HL-60 (cell line): Measurements from ENCODE around the gene SCGN.

Experiments used
- DNase-seq, 2 experiments: peaks; one replicate each; pipeline ENCODE4 v3.0.0-alpha.2; 2010 to 2020; ENCODE audit warnings: low read depth in 1 of 2, low spot score in 1 of 2
- H3K27ac ChIP-seq: fragments of 250-450 bp; sonication (Bioruptor Pico); replicated peaks from 2 replicates; pipeline ENCODE4 v1.5.1; 2020; ENCODE audit warnings: mild to moderate bottlenecking, moderate library complexity
- H3K27me3 ChIP-seq: fragments of 250-450 bp; sonication (Bioruptor Pico); 2 replicates; pipeline ENCODE4 v1.5.1; 2021; ENCODE audit warnings: mild to moderate bottlenecking, moderate library complexity; ENCODE audit not compliant: insufficient read depth, poor library complexity, severe bottlenecking
- H3K4me3 ChIP-seq: replicated peaks from 2 replicates; pipeline ENCODE4 v1.5.1; 2011; ENCODE audit warnings: mild to moderate bottlenecking, control low read depth, low read length; ENCODE audit not compliant: insufficient read depth
- CTCF ChIP-seq: IDR thresholded peaks from one replicate; pipeline ENCODE4 v1.5.1; 2011; ENCODE audit warnings: low read length, control low read depth, inconsistent platforms; ENCODE audit not compliant: insufficient read depth
- GABPA ChIP-seq: IDR thresholded peaks from 2 replicates; pipeline ENCODE4 v1.6.1; 2012; ENCODE audit warnings: low read depth
- POLR2AphosphoS5 ChIP-seq: IDR thresholded peaks from 2 replicates; pipeline ENCODE4 v1.6.1; 2012; ENCODE audit warnings: low read depth
- REST ChIP-seq: IDR thresholded peaks from 2 replicates; pipeline ENCODE4 v1.6.1; 2012; ENCODE audit warnings: low read depth; ENCODE audit not compliant: insufficient replicate concordance
- SPI1 ChIP-seq: IDR thresholded peaks from 2 replicates; pipeline ENCODE4 v1.6.1; 2012; ENCODE audit warnings: low read depth, mild to moderate bottlenecking, borderline replicate concordance

SCGN gene

GRCh38 chr6:25669413-25669812 lies 17.4 kb downstream of the SCGN start:
- H3K4me3 ChIP-seq = no peak overlapping the region
- DNase-seq = no peak
- H3K27ac ChIP-seq = no peak overlapping the region
- TF ChIP-seq REST (no peak), POLR2AphosphoS5 (no peak), SPI1 (no peak), GABPA (no peak), CTCF (no peak)
- H3K27me3 ChIP-seq = no peaks in the 10 kb centered on the region

GRCh38 chr6:25670208-25670607 lies 18.2 kb downstream of the SCGN start:
- Histone ChIP-seq H3K27me3 (no peaks in the 10 kb centered on the region), H3K4me3 (no peak overlapping the region), H3K27ac (no peak overlapping the region)
- no peak for DNase-seq
- TF ChIP-seq SPI1 (no peak), GABPA (no peak), REST (no peak), CTCF (no peak), POLR2AphosphoS5 (no peak)

GRCh38 chr6:25670793-25671513 lies 18.9 kb downstream of the SCGN start:
- Histone ChIP-seq H3K4me3 (no peak overlapping the region), H3K27me3 (no peaks in the 10 kb centered on the region), H3K27ac (no peak overlapping the region)
- TF ChIP-seq POLR2AphosphoS5 (no peak), CTCF (no peak)
- no peak for DNase-seq

GRCh38 chr6:25671652-25672051 lies 19.6 kb downstream of the SCGN start:
- Histone ChIP-seq H3K4me3 (no peak overlapping the region), H3K27me3 (no peaks in the 10 kb centered on the region), H3K27ac (no peak overlapping the region)
- DNase-seq = no peak
- TF ChIP-seq POLR2AphosphoS5 (no peak), CTCF (no peak), GABPA (no peak), SPI1 (no peak), REST (no peak)
